ENCODE data around the gene FBXO28.

DNA sequence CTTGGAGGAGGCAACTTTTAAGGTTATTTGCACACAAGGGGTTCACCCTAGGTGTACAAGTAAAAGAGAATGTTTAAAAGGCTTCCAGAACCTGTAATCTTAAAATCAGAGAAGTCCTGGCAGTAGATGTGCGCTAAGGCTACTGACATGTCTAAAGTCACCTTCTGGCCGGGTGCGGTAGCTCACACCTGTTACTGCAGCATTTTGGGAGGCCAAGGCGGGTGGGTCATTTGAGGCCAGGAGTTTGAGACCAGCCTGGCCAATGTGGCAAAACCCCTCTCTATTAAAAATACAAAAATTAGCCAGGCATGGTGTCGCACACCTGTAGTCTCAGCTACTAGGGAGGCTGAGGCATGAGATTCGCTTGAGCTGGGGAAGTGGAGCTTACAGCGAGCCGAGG, 48.9 kb downstream of the FBXO28 start:
- TF ChIP-seq, protein P1, sequence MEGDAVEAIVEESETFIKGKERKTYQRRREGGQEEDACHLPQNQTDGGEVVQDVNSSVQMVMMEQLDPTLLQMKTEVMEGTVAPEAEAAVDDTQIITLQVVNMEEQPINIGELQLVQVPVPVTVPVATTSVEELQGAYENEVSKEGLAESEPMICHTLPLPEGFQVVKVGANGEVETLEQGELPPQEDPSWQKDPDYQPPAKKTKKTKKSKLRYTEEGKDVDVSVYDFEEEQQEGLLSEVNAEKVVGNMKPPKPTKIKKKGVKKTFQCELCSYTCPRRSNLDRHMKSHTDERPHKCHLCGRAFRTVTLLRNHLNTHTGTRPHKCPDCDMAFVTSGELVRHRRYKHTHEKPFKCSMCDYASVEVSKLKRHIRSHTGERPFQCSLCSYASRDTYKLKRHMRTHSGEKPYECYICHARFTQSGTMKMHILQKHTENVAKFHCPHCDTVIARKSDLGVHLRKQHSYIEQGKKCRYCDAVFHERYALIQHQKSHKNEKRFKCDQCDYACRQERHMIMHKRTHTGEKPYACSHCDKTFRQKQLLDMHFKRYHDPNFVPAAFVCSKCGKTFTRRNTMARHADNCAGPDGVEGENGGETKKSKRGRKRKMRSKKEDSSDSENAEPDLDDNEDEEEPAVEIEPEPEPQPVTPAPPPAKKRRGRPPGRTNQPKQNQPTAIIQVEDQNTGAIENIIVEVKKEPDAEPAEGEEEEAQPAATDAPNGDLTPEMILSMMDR (IDR thresholded peaks at IDR 0.05), result no peak
- TF ChIP-seq POLR2AphosphoS5 (IDR thresholded peaks at IDR 0.05), result no peak

Measured in breast epithelium (tissue), 3 donors.